HG03575 (cell line): ENCODE results near the gene RNF146.
"Not testable (repeated sequence)": the region's sequence is repeated elsewhere in the genome, so short reads cannot be mapped to it uniquely, and the experiment has no call there.

Experiments used
- ATAC-seq: cut with Tn5 transposase; IDR thresholded peaks from one replicate; pipeline ENCODE4 v1.9.1; 2021; ENCODE audit not compliant: unreplicated experiment, insufficient number of reproducible peaks, low FRiP score; ENCODE audit errors: extremely low read depth

RNF146 gene

GRCh38 chr6:127328043-127328609, 61.5 kb downstream of the RNF146 start:
- no peak for ATAC-seq

GRCh38 chr6:127331256-127331655, 64.6 kb downstream of the RNF146 start:
- not testable (repeated sequence) for ATAC-seq

- no peak for ATAC-seq
Measured at GRCh38 chr6:127332383-127332961, 65.8 kb downstream of the RNF146 start.
